ENCODE data around the gene ERCC3. TPM values are rescaled to one million over a fixed set of nuclear protein-coding genes. Genes with fewer than 3 reads are reported as not detected.
"Not testable (repeated sequence)": the region's sequence is repeated elsewhere in the genome, so short reads cannot be mapped to it uniquely, and the experiment has no call there.

The ERCC3 gene
- total RNA-seq, 1 donor = 47.1 TPM

DNA sequence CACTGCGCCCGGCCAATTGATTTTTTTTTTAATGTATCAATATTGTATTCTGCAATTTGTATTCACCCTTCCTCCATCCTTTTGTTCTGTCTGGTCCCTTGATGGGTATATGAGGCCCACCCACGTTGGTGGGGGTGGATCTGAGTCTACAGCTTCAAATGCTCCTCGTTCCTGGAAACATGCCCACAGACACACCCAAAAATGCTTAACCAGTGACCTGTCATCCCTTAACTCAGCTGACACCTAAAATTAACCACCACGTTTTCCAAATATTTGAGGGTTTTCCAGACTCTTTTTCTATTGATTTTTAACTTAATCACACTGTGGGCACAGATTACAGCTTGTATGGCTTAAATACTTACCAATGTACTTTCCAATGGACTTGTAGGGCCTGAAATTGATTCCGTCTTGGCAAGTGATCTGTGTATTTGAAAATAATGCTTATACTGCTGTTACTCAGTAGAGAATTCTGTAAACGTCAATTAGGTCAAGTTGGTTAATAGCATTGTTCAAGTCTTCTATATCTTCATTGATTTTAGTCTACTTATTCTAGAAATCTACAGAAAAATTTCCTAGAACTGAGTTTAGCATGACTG, 39.5 kb downstream of the ERCC3 start:
- DNase-seq (ENCODE audit: low read depth) = peak; percentile 9
- TF ChIP-seq, protein P1, sequence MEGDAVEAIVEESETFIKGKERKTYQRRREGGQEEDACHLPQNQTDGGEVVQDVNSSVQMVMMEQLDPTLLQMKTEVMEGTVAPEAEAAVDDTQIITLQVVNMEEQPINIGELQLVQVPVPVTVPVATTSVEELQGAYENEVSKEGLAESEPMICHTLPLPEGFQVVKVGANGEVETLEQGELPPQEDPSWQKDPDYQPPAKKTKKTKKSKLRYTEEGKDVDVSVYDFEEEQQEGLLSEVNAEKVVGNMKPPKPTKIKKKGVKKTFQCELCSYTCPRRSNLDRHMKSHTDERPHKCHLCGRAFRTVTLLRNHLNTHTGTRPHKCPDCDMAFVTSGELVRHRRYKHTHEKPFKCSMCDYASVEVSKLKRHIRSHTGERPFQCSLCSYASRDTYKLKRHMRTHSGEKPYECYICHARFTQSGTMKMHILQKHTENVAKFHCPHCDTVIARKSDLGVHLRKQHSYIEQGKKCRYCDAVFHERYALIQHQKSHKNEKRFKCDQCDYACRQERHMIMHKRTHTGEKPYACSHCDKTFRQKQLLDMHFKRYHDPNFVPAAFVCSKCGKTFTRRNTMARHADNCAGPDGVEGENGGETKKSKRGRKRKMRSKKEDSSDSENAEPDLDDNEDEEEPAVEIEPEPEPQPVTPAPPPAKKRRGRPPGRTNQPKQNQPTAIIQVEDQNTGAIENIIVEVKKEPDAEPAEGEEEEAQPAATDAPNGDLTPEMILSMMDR (IDR thresholded peaks at IDR 0.05; ENCODE audit: insufficient read depth, low read depth, low read length) = no peak
- H3K4me3 ChIP-seq (ENCODE audit: low read depth, low read length) = no peak overlapping the region

DNA sequence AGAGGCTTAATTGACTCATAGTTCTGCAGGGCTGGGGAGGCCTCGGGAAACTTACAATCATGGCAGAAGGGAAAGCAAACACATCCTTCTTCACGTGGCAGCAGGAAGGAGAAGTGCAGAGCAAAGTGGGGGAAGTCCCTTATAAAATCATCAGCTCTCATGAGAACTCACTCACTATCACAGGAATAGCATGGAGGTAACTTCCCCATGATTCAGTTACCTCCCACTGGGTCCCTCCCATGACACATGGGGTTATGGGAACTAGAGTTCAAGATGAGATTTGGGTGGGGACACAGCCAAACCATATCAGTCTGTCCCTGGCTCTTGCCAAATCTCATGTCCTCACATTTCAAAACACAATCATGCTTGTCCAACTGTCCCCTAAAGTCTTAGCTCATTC, 52.8 kb downstream of the ERCC3 start:
- DNase-seq (ENCODE audit: low read depth); H3K4me3 ChIP-seq (ENCODE audit: low read depth, low read length): not testable (repeated sequence)

DNA sequence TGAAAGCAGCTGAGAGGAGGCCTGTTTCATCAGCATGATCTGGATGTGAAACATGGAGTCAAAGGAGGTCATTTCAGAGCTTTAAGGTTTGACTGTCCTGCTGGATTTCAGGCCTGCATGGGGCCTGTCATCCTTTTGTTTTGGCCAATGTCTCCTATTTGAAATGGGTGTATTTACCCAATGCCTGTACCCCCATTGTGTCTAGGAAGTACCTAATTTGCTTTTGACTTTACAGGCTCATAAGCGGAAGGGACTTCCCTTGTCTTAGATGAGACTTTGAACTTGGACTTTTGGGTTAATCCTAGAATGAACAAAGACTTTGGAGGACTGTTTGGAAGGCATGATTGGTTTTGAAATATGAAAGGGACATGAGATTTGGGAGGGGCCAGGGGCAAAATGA, 54.5 kb downstream of the ERCC3 start:
- TF ChIP-seq, protein P1 (IDR thresholded peaks at IDR 0.05; ENCODE audit: insufficient read depth, low read depth, low read length) = no peak
- no peak for DNase-seq (ENCODE audit: low read depth)
- H3K4me3 ChIP-seq (ENCODE audit: low read depth, low read length) = no peak overlapping the region

DNA sequence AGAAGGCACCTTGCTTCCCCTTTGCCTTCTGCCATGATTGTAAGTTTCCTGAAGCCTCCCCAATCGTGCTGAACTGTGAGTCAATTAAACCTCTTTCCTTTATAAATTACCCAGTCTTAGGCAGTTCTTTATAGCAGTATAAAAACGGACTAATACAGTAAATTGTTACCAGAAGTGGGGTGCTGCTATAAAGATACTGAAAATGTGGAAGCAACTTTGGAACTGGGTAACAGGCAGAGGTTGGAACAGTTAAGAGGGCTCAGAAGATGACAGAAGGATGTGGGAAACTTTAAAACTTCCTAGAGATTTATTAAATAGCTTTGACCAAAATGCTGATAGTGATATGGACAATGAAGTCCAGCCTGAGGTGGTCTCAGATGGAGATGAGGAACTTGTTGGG, 56.2 kb downstream of the ERCC3 start:
- DNase-seq (ENCODE audit: low read depth); H3K4me3 ChIP-seq (ENCODE audit: low read depth, low read length): not testable (repeated sequence)

DNA sequence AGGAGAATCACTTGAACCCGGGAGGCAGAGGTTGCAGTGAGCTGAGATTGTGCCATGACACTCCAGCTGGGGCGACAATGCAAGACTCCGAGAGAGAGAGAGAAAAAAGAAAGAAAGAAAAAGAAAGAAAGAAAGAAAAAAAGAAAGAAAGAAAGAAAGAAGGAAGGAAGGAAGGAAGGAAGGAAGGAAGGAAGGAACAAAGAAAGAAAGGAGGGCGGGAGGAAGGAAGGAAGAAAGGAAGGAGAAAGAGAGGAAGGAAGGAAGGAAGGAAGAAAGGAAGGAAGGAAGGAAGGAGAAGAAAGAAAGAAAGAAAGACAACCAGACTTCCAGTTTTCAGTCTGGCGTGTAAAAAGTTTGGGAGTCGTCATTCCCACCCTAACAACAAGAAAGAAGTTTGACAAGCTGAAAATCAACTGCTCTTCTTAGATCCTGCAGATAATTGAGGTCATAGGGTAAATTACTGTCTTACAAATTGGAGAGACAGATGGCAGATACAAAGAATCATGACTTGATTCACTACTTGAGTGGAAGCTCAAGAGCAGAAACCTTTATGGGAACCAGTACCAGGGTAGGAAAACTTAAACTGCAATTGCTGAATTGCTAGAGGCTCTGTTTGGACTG, 58.8 kb downstream of the ERCC3 start:
- TF ChIP-seq, protein P1 (IDR thresholded peaks at IDR 0.05; ENCODE audit: insufficient read depth, low read depth, low read length) = no peak

DNA sequence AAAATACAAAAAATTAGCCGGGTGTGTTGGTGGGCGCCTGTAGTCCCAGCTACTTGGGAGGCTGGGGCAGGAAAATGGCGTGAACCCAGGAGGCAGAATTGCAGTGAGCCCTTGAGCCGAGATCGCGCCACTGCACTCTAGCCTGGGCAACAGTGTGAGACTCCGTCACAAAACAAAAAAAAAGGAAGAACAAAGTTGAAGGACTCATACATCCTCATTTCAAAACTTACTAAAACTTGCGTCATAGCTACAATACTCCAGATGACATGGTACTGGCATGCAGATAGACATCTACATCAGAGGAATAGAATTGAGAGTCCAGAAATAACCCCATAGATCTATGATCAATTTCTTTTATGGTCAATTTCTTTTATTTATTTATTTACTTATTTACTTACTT, 60.2 kb downstream of the ERCC3 start:
- no peak for DNase-seq (ENCODE audit: low read depth)
- no peak overlapping the region for H3K4me3 ChIP-seq (ENCODE audit: low read depth, low read length)
- TF ChIP-seq, protein P1 (IDR thresholded peaks at IDR 0.05; ENCODE audit: insufficient read depth, low read depth, low read length) = no peak

More for the DNA sequence above, 58.8 kb downstream of the ERCC3 start:
- no peak overlapping the region for H3K4me3 ChIP-seq (ENCODE audit: low read depth, low read length)
- DNase-seq (ENCODE audit: low read depth) = no peak

DNA sequence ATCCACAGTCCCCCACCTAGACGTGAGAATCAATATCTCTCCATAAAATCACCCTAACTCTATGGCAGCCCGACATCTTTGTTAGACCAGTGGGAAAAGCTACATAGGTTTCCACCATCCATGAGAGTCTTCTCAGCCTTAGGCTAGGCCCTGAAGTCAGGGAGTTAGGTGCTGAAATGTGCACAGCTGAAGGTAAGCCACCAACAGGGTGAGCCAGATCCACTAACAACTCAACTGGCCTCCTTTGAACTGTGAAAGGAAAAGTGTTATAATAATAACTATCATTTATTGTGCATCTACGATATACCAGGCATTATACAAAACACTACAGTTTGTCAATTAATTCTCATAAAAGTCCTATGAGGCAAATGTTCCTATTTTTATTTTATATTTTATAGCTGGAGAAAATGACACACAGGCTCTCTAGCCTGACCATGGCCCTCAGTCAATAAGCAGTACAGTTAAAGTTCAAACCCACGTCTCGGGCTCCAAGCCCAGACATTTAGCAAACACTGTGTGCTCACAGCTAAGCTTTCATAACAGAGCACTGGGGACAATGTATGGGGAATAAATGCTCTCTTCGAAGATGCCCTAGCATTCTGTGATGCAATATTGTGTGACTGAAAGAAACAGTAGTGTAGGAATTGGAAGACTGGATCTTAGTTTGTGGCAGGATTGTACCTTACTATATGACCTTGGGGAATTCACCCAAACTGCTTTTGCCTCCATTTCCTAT, 62.6 kb downstream of the ERCC3 start:
- TF ChIP-seq, protein P1 (IDR thresholded peaks at IDR 0.05; ENCODE audit: insufficient read depth, low read depth, low read length) = no peak
- DNase-seq (ENCODE audit: low read depth) = no peak
- no peak overlapping the region for H3K4me3 ChIP-seq (ENCODE audit: low read depth, low read length)

Measured in fibroblast of villous mesenchyme (primary cell).